Measurements from ENCODE around the gene PRPF38A.

GRCh38 chr1:52420713-52421112, 16.3 kb downstream of the PRPF38A start:
- TF ChIP-seq, protein P1, sequence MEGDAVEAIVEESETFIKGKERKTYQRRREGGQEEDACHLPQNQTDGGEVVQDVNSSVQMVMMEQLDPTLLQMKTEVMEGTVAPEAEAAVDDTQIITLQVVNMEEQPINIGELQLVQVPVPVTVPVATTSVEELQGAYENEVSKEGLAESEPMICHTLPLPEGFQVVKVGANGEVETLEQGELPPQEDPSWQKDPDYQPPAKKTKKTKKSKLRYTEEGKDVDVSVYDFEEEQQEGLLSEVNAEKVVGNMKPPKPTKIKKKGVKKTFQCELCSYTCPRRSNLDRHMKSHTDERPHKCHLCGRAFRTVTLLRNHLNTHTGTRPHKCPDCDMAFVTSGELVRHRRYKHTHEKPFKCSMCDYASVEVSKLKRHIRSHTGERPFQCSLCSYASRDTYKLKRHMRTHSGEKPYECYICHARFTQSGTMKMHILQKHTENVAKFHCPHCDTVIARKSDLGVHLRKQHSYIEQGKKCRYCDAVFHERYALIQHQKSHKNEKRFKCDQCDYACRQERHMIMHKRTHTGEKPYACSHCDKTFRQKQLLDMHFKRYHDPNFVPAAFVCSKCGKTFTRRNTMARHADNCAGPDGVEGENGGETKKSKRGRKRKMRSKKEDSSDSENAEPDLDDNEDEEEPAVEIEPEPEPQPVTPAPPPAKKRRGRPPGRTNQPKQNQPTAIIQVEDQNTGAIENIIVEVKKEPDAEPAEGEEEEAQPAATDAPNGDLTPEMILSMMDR (conservative IDR thresholded peaks at IDR 0.05; ENCODE audit: low read depth, low read length), result no peak
- TF ChIP-seq EZH2 (IDR thresholded peaks at IDR 0.05; ENCODE audit: low read length, unreplicated experiment) (no peak), EZH2phosphoT487 (IDR thresholded peaks at IDR 0.05; ENCODE audit: borderline replicate concordance, low read length) (no peak)
